HG03066 (cell line): ENCODE results near the gene HOMER2.
"Not testable (repeated sequence)": the region's sequence is repeated elsewhere in the genome, so short reads cannot be mapped to it uniquely, and the experiment has no call there.

Experiments used
- ATAC-seq: cut with Tn5 transposase; IDR thresholded peaks from one replicate; pipeline ENCODE4 v1.9.1; 2021; ENCODE audit warnings: low read depth; ENCODE audit not compliant: unreplicated experiment

The HOMER2 gene

DNA sequence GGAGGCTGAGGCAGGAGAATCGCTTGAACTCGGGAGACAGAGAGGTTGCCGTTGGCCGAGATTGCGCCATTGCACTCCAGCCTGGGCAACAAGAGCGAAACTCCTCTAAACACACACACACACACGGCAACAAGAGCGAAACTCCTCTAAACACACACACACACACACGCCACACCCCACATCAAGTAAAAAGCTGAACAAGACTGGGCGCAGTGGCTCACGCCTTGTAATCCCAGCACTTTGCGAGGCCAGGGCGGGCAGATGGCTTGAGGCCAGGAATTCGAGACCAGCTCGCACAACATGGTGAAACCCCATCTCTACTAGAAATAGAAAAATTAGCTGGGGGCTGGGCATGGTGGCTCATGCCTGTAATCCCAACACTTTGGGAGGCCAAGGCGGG is 49.0 kb downstream of the HOMER2 start:
- no peak for ATAC-seq

DNA sequence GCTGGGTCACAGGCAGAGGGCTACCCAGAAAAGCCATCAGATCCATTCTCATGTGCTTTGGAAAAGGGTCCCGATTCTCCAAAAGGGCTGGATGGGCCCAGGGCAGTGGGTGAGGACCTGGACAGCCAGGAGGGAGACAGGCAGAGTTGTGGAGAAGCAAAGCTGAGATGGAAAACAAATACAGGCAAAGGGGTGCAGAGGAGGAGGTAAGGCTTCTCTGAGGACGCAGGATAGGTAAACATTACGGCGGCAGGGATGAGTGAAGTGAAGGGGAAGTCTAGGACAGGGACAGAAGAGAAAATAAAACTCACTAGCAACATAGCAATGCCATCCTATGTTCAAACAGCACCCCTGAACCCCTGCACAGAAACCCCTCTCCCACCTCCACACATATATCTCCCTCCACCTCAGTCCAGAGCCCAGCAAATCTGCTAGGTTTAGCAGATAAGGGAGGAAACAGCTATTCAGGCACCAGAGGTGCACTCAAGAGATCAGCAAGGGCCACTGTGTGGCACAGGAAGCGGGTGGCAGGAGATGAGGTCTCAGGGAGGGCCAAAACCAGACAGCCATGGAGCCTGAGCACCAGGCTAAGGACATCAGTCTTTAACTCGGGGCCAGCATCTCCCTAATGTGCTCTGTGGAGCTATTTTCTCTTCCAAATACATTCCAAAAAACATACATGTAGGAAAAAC is 51.3 kb downstream of the HOMER2 start:
- ATAC-seq: no peak

DNA sequence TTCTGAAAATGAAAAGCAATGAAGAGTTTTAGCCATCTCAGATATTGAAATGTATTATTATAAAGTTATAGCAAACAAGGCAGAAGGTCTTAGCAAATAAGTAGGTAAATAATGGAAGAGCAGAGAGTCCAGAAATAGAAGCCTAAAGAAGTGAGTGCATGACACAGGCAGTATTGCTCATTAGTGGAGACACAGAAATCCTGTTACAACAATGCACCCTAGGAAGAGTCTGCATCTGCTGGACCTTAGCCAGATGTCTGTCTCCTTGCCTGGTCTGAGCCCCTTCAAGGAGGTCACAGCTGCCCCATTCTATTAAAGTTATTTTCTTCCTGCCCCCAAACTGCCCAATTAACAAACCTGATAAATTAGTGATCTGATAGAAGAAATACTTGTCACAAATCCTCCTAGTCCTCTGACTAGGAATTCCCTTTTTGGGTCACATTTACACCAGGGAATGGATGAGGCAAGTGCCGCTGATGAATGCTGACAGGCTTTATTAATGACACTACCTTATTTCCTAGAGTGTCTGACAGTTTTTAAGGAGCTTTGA is 51.9 kb downstream of the HOMER2 start:
- no peak for ATAC-seq

DNA sequence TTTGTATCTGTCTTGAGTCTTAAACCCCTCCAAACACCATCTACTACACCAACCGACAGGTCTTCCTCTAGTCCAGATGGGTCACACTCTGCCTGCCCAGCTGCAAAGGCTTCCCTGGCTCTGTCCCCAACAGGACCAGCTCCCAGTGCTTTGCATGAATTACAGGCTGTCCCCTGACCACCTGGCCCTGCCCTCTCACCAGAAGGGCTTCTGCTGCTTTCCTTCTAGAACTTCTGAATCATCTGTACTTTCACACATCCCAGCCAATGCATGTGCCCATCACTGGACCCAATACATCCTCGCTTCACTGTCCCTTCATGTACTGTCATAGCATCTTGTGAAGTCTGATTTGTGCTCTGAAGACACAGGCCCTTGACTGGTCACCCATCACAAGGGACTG is 53.6 kb downstream of the HOMER2 start:
- no peak for ATAC-seq

DNA sequence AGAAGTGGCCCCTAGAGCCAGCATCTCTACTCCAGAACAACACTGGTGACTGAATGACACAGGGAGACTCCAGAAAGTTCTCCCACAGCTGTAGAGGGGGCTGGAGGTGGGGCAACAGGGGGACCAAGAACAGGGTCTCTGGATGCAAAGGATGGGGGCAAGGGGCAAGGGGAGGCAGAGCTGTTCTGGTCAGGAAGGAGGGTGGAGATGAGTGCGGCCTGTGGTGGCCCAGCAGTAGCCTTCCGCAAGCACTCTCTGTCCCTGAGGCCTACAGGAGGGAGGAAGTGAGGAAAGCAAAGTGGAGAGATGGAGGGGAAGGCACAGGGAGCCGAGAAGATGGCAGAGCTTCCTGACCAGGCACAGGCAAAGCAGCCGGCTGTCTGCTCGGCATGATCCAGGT is 56.5 kb downstream of the HOMER2 start:
- ATAC-seq: no peak

DNA sequence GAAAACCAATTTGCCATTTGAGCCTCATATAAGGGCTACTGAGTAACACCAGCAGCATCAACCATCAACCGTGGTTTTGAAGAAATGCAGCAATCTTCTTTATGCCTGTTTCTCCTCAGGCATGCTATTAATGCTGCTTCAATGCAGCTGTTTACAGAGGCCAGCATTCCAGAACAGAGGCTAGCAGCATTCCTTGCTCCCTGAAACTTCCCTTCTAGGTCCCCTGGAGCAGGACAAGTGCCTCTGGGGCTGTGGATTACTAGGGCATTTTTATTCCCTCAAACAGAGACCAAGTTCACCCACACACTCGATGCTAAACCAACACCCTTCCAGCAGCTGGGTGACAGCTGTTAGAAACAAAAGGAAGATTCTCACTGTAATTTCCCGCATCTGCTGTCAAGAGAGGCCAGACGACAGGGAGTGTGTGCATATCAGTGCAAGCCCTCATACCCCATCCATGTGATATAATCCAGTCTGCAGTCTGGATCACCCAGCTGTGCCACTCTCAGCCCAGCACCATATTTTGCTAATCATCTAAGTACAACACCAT is 57.5 kb downstream of the HOMER2 start:
- ATAC-seq: no peak

DNA sequence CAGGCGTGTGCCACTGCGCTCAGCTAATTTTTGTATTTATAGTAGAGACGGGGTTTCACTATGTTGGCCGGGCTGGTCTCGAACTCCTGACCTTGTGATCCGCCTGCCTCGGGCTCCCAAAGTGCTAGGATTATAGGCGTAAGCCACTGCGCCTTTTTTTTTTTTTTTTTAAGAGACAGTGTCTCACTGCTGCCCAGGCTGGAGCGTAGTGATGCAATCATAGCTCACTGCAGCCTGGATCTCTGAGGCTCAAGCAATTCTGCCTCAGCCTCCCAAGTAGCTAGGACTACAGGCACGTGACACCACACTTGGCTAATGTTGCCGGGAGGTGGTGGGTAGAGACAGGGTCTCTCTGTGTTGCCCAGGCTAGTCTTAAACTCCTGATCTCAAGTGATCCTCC is 59.0 kb downstream of the HOMER2 start:
- ATAC-seq: not testable (repeated sequence)

DNA sequence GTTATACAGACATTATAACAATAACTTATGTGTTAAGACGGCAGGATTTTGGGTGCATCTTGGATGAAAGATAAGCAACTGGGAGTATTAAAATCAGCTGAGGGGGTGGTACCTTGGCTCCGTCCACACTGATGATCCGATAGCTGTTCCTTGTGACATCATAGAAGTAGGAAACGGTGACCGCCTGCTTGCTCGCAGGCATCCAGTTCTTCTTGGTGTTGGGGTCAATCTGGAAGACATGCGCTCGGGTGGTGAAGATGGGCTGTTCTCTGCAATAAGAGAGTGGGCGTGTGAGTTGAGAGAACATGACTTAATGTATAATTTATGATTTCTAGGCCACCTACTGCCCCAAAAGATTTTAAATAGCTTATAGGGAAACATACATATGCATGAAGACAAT is 59.9 kb downstream of the HOMER2 start:
- ATAC-seq: no peak

DNA sequence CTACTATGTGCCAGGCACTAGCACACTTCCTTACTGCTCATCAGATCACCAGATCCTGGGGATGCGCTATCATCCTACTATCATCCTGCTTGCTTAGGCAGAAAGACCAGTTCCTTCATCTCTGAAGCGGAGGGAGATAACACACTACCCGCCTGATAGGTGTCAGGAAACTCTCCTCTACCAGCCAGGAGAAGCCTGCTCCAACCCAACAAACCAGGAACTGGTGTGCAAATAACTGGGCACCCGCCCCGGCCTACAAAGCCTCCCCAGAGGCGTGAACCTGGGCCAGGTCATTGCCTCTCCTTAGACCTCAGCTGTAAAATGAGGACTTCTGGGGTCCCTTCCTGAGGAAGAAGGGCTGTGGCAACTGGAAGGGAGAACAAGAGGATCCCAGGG is 61.5 kb downstream of the HOMER2 start:
- no peak for ATAC-seq

DNA sequence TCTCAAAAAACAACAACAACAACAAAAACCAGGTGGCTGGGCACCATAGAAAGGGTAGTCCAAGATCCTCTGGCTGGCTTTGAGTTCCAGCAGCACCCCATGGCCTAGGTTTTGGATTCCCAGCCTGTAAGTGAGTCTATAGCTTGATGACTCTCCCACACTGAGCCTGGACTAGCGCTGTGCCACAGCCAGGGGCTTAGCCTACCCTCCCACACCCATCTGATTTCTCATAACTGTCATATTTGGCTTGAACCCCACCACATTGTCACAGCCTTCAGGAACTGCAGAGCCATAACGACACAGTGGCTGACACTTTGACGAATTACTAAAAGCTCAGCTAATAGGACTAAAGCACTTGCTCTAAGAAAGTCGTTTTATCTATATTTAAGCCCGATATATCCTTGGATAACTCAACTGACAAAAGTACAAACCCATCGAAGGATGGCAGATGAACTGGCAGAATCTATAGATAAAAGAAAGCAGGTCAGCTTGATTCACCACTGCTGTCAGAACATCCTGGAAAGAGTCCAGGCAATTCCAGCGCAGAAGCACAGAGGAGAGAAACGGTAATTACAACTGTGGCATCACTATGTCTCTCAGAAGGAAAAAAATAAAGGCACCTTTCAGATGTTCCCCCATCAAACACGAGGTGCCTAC is 62.1 kb downstream of the HOMER2 start:
- no peak for ATAC-seq

DNA sequence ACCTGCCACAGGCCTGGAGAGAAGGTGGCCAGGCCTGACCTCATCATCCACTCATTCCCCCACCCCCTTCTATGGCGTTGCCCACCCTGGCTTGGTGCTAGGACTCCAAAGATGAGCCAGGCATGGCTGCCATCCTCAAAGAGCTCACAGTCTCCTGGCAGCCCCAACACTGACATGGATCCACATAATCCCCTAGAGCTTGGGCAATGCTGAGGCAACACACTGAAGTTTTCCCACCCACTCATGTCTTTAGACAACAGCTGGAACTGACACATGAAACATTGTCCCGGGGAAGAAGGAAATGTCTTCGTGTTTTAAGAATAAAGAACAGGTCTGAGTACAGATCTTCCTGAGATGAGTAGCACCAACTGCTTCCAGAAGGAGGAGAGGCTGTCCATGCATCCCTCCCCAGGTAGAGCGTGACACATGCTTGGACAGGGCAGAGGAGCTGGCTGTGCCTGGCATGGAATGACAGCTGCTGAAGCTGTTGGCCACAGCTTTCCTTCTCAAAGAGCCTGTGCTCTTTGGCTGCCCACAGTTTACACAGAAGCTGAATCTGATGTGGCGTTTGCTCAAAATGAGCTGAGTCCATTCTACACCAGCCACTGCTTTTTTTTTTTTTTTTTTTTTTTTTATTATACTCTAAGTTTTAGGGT is 70.1 kb downstream of the HOMER2 start:
- ATAC-seq: no peak

DNA sequence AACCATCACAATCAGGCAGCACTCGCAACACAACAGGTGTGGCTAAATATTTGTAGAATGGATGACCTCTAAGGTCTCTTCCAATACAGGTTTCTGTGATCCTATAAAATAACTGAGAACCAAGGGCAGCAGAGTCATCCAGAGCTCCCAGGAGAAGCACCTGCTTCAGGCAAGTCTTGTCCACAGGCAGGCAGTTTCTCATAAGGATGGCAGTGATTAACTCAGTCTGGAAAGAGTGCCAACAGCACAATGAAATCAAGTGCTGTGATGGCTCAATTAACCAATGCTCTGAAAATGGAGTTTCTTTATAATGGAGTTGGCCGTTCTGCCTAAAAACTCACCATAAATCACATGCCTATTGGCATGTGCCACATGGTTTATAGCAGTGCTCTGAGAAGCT is 70.8 kb downstream of the HOMER2 start:
- ATAC-seq: no peak

DNA sequence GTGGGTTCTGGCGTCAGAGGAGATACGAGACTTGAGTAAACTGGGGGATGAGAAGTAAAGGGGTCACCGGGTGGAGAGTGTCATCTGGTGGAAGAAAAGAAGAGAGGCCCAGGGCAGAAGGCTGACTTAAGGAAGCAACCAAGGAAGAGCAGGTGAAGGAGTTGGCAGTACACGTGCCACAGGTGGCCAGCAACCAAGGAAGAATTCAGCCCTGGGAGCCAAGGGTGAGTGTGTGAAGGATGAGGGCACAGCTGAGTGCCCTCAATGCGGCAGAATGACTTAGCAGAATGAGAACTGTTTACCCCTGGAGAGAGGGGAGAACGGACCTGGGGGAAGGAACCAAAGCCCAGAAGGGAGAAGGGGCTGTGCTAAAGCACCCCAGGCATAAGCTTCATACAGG is 71.8 kb downstream of the HOMER2 start:
- no peak for ATAC-seq

DNA sequence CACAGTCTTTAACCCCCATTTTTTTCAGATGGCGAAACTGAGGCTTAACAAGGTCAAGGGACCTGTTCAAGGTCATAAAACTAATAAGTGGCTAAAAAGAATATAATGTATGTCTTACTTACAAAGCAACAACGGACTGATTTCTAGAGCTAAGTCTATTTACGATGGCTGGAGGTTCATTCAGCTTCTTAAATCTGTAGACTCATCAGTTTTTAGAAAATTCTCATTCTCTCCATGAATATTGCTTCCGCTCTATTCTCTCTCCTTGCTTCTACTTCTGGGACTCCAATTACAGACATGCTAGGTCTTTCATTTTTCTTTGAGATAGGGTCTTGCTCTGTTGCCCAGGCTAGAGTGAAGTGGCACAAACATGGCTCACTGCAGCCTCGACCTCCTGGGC is 74.2 kb downstream of the HOMER2 start:
- ATAC-seq: no peak

DNA sequence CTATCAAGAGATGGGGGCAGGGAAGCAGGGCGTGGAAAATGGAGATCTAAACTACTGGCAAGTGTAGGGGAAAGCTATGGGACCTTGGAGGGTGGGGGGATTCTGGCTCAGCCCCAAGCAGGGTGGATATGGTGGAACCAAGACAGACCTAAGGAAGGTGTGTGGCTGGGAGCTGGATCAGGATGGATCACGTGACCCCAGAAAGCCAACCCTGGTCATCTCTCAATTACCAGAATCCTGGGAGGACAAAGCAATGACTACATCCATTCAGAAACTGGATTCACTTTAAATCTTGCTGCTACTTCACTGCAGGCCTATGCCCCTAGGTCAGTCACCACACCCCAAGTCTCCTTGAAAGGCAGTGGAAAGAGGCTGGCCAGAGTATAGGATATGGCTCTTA is 74.7 kb downstream of the HOMER2 start:
- ATAC-seq: no peak

DNA sequence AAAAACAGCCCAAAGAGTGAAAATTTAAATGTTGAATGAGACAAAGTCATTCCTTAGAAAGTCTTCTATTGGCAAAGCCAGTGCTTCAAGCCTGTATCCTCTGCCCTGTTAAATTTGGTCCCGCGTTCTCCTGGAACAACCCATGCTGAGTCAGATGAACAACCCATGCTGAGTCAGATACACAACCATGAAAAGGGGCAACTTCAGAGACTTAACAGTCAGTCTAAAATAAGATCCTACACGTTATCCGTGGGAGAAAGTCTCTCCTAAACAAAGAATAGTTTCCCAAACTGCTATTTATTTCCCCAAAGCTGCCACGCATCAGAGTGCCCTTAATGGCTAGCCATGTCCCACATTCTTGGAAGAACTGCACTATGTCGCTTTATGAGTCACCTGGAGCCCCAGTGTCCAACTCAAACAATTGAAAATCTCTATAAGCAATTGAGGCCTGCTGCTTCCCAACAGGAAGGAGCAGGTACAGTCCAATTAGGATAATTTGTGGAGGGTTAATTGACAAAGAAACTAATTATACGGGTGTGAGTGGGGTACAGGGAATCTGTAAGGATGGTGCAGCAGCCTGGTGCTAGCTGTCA is 77.0 kb downstream of the HOMER2 start:
- ATAC-seq: no peak

DNA sequence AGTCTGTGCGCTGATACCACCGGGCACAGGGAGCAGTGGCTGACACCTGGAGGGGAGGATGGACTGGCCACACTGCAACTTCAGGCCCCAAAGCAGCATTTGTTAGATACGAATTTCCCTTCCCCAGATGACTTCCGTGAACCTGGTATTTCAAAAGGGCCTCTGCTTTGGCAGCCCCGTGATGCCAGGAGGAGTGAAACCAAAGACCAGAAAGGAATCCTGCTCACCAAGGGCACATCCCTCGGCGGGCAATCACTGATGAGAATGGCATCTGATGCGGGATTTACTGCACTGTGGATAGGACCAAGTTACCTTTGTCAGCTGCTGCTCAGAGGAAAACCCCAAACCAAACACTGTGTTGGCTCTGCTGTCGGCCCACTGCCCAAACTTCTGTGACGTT is 77.6 kb downstream of the HOMER2 start:
- ATAC-seq: no peak

DNA sequence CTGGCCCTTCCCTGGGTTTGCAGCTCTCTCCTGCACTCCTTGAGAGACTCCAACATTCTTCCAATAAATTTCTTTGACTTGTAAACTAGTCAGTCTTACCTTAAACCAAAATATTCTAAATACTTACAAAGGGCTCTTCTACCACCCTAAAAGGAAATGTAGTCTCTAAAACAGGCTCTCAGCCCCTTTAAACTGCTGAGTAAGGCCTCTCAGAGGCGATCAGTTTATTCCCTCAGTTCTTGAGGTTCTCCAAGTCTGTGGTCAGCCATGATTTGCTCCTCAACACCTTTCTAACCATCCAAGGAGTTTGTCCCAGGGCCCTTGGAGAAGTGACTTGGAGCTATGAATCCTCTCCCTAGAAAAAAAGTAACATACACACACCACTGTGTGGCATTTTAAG is 78.3 kb downstream of the HOMER2 start:
- ATAC-seq: no peak

DNA sequence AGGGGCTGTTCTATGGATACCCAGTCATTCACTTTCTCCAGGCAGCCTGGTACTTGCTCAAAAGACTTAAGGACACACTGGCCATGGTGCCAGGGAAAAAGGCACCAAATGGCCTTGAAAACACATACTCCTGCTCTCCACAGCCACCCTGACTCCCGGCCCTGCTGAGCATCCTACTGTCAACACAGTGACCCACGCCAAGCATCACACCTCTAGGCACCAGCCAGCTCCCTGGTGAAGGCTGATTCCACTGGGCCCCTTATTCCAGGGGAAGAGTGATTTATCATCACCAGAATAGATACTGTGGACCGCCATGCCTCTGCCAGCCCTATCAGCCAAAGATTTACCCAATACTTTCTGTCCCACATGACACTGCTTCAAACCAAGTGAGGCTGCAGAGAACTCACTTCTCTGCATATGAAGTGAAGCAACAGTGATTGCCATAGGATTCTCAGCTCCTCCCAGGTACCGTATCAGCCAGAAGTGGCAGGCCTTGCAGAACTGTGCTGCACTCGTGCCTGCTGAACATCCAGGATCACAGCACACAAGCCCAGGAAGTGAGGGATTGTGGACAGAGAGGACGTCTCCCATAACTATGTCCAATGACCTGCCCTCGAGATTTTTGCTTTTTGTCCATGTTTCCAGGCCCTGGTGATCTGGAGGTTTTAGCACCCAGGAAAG is 79.4 kb downstream of the HOMER2 start:
- ATAC-seq: no peak

DNA sequence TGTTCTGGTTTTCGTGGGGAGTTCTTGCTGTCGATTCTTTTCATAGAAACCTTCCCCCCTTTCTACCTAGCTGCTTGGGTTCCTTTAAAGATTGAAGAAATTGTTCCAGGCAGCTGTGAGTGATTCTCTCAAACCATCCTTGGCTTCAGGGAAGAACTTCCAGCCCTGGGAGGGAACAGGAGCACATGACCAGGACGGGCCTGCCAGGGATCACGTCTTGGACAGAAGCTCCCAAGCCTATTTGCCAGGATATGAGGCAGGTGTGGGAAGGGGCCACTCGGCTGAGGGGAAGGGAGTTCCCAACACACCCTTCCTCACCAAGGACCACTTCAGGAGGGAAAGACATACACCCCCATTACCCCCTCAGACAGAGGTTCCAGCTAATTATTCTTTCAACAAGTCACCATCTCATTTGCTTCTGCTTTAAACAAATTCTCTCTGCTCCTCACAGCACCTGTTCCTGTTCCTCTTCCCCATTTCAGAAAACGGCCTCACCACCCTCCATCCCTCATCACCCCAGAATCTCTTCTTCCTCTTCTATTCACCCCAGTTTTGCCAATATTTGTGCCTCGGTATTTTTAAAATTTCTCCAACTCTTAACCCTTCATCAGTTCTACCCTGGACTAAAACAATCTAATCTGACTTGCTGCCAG is 80.6 kb downstream of the HOMER2 start:
- ATAC-seq: no peak
